Progenitor cell of endocrine pancreas (in vitro differentiated cells): Measurements from ENCODE around the gene PARS2. TPM values are rescaled to one million over a fixed set of nuclear protein-coding genes. Genes with fewer than 3 reads are reported as not detected.
A peak's percentile ranks its signal among the peaks of the same experiment; 100 is the strongest.

Experiments
- DNase-seq: peaks from one replicate; pipeline ENCODE4 v3.0.0; 2021; ENCODE audit warnings: low spot score; ENCODE audit not compliant: unreplicated experiment
- H3K27ac Mint-ChIP-seq: 2 replicates; pipeline ENCODE4 v1.8.0; 2021; ENCODE audit warnings: mild to moderate bottlenecking, moderate library complexity, mixed read lengths
- H3K27me3 Mint-ChIP-seq: 2 replicates; pipeline ENCODE4 v1.8.0; 2021; ENCODE audit warnings: mixed read lengths
- H3K36me3 Mint-ChIP-seq: 2 replicates; pipeline ENCODE4 v1.8.0; 2022; ENCODE audit warnings: mixed read lengths; ENCODE audit not compliant: insufficient read depth
- H3K4me1 Mint-ChIP-seq: 2 replicates; pipeline ENCODE4 v1.8.0; 2021; ENCODE audit warnings: low read depth, mixed read lengths
- H3K4me3 Mint-ChIP-seq: 2 replicates; pipeline ENCODE4 v1.8.0; 2021; ENCODE audit warnings: low read depth, mild to moderate bottlenecking, moderate library complexity, mixed read lengths
- H3K9me3 Mint-ChIP-seq: 2 replicates; pipeline ENCODE4 v1.8.0; 2021; ENCODE audit warnings: low read depth, mixed read lengths
- CTCF ChIP-seq: fragments of 200-600 bp; sonication (generic); IDR thresholded peaks from one replicate; pipeline ENCODE4 v1.5.0; 2021; ENCODE audit warnings: antibody characterized with exemption, mild to moderate bottlenecking; ENCODE audit not compliant: unreplicated experiment
- total RNA-seq: library from RNA; stranded (reverse); gene quantifications from 2 replicates; pipeline ENCODE4 v1.2.1, GENCODE V29; 2021

PARS2 gene
- total RNA-seq, 1 donor from 2014 or later = 11.0 TPM

GRCh38 chr1:54792686-54793282 is 28.5 kb upstream of the PARS2 start:
- Mint-ChIP-seq H3K27ac (no peak overlapping the region), H3K9me3 (peaks cover 3% of the 10 kb centered on the region), H3K27me3 (peaks cover 8% of the 10 kb centered on the region), H3K36me3 (no peaks in the 10 kb centered on the region), H3K4me1 (peaks cover 5% of the 10 kb centered on the region), H3K4me3 (no peak overlapping the region)
- TF ChIP-seq CTCF = no peak
- no peak for DNase-seq

GRCh38 chr1:54791880-54792522 is 27.7 kb upstream of the PARS2 start:
- no peak overlapping the region for H3K27ac Mint-ChIP-seq
- no peak overlapping the region for H3K4me3 Mint-ChIP-seq
- H3K27me3 Mint-ChIP-seq = peaks cover 11% of the 10 kb centered on the region
- DNase-seq = no peak
- H3K36me3 Mint-ChIP-seq = no peaks in the 10 kb centered on the region
- peak; percentile 71 for TF ChIP-seq CTCF
- peaks cover 5% of the 10 kb centered on the region for H3K4me1 Mint-ChIP-seq
- H3K9me3 Mint-ChIP-seq = peaks cover 3% of the 10 kb centered on the region

GRCh38 chr1:54788459-54788858 is 24.1 kb upstream of the PARS2 start:
- Mint-ChIP-seq H3K27ac (no peak overlapping the region), H3K9me3 (peaks cover 3% of the 10 kb centered on the region), H3K36me3 (no peaks in the 10 kb centered on the region), H3K27me3 (peaks cover 15% of the 10 kb centered on the region), H3K4me3 (no peak overlapping the region), H3K4me1 (no peaks in the 10 kb centered on the region)
- TF ChIP-seq CTCF = no peak
- no peak for DNase-seq

- Mint-ChIP-seq H3K4me1 (no peaks in the 10 kb centered on the region), H3K27me3 (peaks cover 21% of the 10 kb centered on the region), H3K36me3 (no peaks in the 10 kb centered on the region), H3K9me3 (peaks cover 3% of the 10 kb centered on the region), H3K4me3 (no peak overlapping the region), H3K27ac (no peak overlapping the region)
- TF ChIP-seq CTCF = no peak
- no peak for DNase-seq
Measured at GRCh38 chr1:54787604-54788003, 23.3 kb upstream of the PARS2 start.

GRCh38 chr1:54786778-54787177 is 22.5 kb upstream of the PARS2 start:
- Mint-ChIP-seq H3K27me3 (peaks cover 29% of the 10 kb centered on the region), H3K27ac (no peak overlapping the region), H3K4me3 (no peak overlapping the region), H3K9me3 (no peaks in the 10 kb centered on the region), H3K4me1 (no peaks in the 10 kb centered on the region), H3K36me3 (no peaks in the 10 kb centered on the region)
- no peak for DNase-seq
- no peak for TF ChIP-seq CTCF
